ENCODE results near the gene RXRG. TPM values are rescaled to one million over a fixed set of nuclear protein-coding genes. Genes with fewer than 3 reads are reported as not detected.

The RXRG gene
- total and polyA plus RNA-seq, 2 of the 8 experiments (the other 6 are each of a cell fraction or from before 2014, with no cell fraction given), result not detected

DNA sequence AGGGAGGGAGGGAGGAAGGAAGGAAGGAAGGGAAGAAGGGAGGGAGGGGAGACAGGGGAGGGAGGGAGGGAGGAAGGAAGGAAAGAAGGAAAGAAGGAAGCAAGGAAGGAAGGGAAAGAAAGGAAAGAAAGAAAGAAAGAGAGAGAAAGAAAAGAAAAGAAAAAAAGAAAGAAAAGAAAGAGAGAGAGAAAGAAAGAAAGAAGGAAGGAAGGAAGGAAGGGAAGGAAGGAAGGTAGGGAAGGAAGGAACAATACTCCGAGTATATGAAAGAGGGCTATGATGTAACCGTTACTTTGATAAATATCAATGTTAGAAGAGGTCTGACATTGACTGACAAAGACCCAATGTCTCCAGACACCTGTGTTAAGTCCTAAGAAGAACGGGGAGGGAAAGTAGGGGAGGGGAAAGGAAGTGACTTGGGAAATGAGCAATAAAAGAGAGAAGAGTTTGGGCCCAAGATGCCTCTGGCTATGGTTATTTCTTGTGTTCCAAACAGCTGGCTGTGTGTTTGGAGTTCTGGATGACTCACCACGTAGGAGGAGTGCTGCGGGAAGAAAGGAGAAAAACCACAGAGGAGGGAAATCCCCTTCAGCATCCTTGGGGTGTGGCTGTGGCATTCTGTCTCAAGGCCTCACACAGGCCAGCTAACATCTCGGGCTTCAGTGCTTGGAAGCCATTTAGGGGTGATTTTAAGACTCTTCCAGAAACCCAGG lies 37.0 kb upstream of the RXRG start (continued):
- TF ChIP-seq E2F6 (IDR thresholded peaks at IDR 0.05), result no peak
- no peak for TF ChIP-seq PHF8 (conservative IDR thresholded peaks at IDR 0.05; ENCODE audit: low read depth, low read length)
- no peak for TF ChIP-seq MAFK (IDR thresholded peaks at IDR 0.05; ENCODE audit: low read depth, low read length)
- no peak for TF ChIP-seq EP300 (IDR thresholded peaks at IDR 0.05; ENCODE audit: borderline replicate concordance in 1 of 2, low read depth in 2 of 2, low read length in 2 of 2)
- no peak for TF ChIP-seq KDM1A (IDR thresholded peaks at IDR 0.05; ENCODE audit: borderline replicate concordance, low read length)
- no peak for TF ChIP-seq POLR2AphosphoS5 (IDR thresholded peaks at IDR 0.05; ENCODE audit: low read depth, low read length)
